A549 (cell line): Measurements from ENCODE around the gene IL10RA. TPM values are rescaled to one million over a fixed set of nuclear protein-coding genes. Genes with fewer than 3 reads are reported as not detected.

Experiments
- ATAC-seq, 2 experiments: fragments of 200-7000 bp in 1 of 2; fragments of >200 bp in 1 of 2; cut with Nextera tagmentation in 1 of 2; cut with Tn5 transposase in 1 of 2; 3 replicates each; pipeline versions ENCODE4 v1.8.0 to v1.9.1; 2018 to 2020; ENCODE audit warnings: mild to moderate bottlenecking in 1 of 2, moderate library complexity in 1 of 2
- CTCF ChIA-PET: fragments of 300-600 bp; sonication (Branson Sonifier 250); formaldehyde crosslinking; extraction: SDS; loops from one replicate; lab custom pipeline; 2021; ENCODE audit warnings: antibody characterized with exemption, inconsistent platforms; lab: Yijun Ruan, JAX
- POLR2A ChIA-PET: fragments of 350-600 bp; formaldehyde crosslinking; extraction: SDS; loops from one replicate; lab custom pipeline; 2021; ENCODE audit warnings: antibody characterized with exemption, inconsistent platforms; lab: Yijun Ruan, JAX
- DNase-seq, 2 experiments: peaks; one replicate each; pipeline versions ENCODE4 v3.0.0 to v3.0.0-alpha.2; 2011 to 2016; ENCODE audit warnings: low read depth in 1 of 2, low spot score in 1 of 2
- FAIRE-seq: peaks from 2 replicates; lab custom pipeline; 2011; peaks lifted over from hg19 to GRCh38; lab: Jason Lieb, UNC
- H3K27ac ChIP-seq, 2 experiments: fragments of >200 bp; sonication (Bioruptor Twin); formaldehyde crosslinking; 3 replicates each; pipeline ENCODE4 v1.5.1; 2016 to 2017
- H3K4me1 ChIP-seq: fragments of >200 bp; sonication (Bioruptor Twin); formaldehyde crosslinking; 3 replicates; pipeline ENCODE4 v1.6.1; 2016
- H3K4me2 ChIP-seq: fragments of >200 bp; sonication (Bioruptor Twin); formaldehyde crosslinking; 3 replicates; pipeline ENCODE4 v1.6.1; 2016
- H3K4me3 ChIP-seq: fragments of >200 bp; sonication (Bioruptor Twin); formaldehyde crosslinking; 3 replicates; pipeline ENCODE4 v1.5.1; 2016
- H3K9me3 ChIP-seq: fragments of >200 bp; sonication (Bioruptor Twin); formaldehyde crosslinking; 3 replicates; pipeline ENCODE4 v1.6.1; 2016
- CBX2 ChIP-seq: fragments of 200-600 bp; sonication (generic); IDR thresholded peaks from 2 replicates; pipeline ENCODE4 v1.6.1; 2016; ENCODE audit warnings: low read depth, mild to moderate bottlenecking, borderline replicate concordance
- CHD2 ChIP-seq: fragments of 150-350 bp; IDR thresholded peaks from 2 replicates; pipeline ENCODE4 v1.6.1; 2014; ENCODE audit warnings: low read length; ENCODE audit not compliant: partially characterized antibody
- EHMT2 ChIP-seq: fragments of 200-600 bp; sonication (generic); IDR thresholded peaks from 2 replicates; pipeline ENCODE4 v1.6.1; 2016; ENCODE audit warnings: antibody characterized with exemption, low read depth, mild to moderate bottlenecking, moderate library complexity
- FOSB ChIP-seq: fragments of 250-450 bp; sonication (Bioruptor Pico); IDR thresholded peaks from 2 replicates; pipeline ENCODE4 v1.5.0; 2020; ENCODE audit warnings: mild to moderate bottlenecking, moderate library complexity
- FOSL2 ChIP-seq, 2 experiments: fragments of 450-650 bp in 1 of 2; fragments of >200 bp in 1 of 2; sonication (Bioruptor Twin) in 1 of 2; formaldehyde crosslinking; IDR thresholded peaks; 2 replicates each; pipeline versions ENCODE4 v1.5.0 to v1.6.1; 2016 to 2020; ENCODE audit warnings: mild to moderate bottlenecking in 1 of 2, moderate library complexity in 1 of 2
- HOXA7 ChIP-seq: fragments of 250-450 bp; sonication (Bioruptor Pico); IDR thresholded peaks from 2 replicates; pipeline ENCODE4 v1.5.0; 2020; ENCODE audit warnings: mild to moderate bottlenecking, moderate library complexity
- HOXB5 ChIP-seq: fragments of 250-450 bp; sonication (Bioruptor Pico); IDR thresholded peaks from 2 replicates; pipeline ENCODE4 v1.5.0; 2020; ENCODE audit warnings: mild to moderate bottlenecking, moderate library complexity
- KDM1A ChIP-seq: fragments of 200-600 bp; sonication (generic); IDR thresholded peaks from 2 replicates; pipeline ENCODE4 v1.6.1; 2016; ENCODE audit warnings: low read depth, mild to moderate bottlenecking
- KDM5A ChIP-seq: fragments of 200-600 bp; sonication (generic); IDR thresholded peaks from 2 replicates; pipeline ENCODE4 v1.6.1; 2016; ENCODE audit warnings: antibody characterized with exemption, mild to moderate bottlenecking
- MAZ ChIP-seq: fragments of 150-350 bp; IDR thresholded peaks from 2 replicates; pipeline ENCODE4 v1.6.1; 2014; ENCODE audit warnings: antibody characterized with exemption, low read depth, low read length, borderline replicate concordance
- MYC ChIP-seq: IDR thresholded peaks from 2 replicates; pipeline ENCODE4 v1.6.1; 2012; ENCODE audit warnings: mild to moderate bottlenecking, inconsistent platforms, low read length, improper control_type of control experiment, borderline replicate concordance
- NPAS2 ChIP-seq: fragments of 250-450 bp; sonication (Bioruptor Pico); IDR thresholded peaks from 2 replicates; pipeline ENCODE4 v1.8.0; 2022; ENCODE audit warnings: mild to moderate bottlenecking, moderate library complexity, borderline replicate concordance
- POLR2AphosphoS2 ChIP-seq: conservative IDR thresholded peaks from 2 replicates; pipeline ENCODE4 v1.6.1; 2012; ENCODE audit warnings: low read length, improper control_type of control experiment, inconsistent platforms
- RARB ChIP-seq: fragments of 250-450 bp; sonication (Bioruptor Pico); IDR thresholded peaks from 2 replicates; pipeline ENCODE4 v1.8.0; 2021; ENCODE audit warnings: mild to moderate bottlenecking, moderate library complexity
- RCOR1 ChIP-seq: fragments of 150-350 bp; IDR thresholded peaks from 2 replicates; pipeline ENCODE4 v1.6.1; 2014; ENCODE audit warnings: antibody characterized with exemption, low read length, low read depth
- RNF2 ChIP-seq: fragments of 200-600 bp; sonication (generic); IDR thresholded peaks from 2 replicates; pipeline ENCODE4 v1.6.1; 2016; ENCODE audit warnings: low read depth, mild to moderate bottlenecking, antibody characterized with exemption, moderate library complexity, borderline replicate concordance
- SMC3 ChIP-seq: fragments of >200 bp; sonication (Bioruptor Twin); formaldehyde crosslinking; IDR thresholded peaks from 3 replicates; pipeline ENCODE4 v1.6.1; 2018; ENCODE audit warnings: inconsistent platforms
- SREBF2 ChIP-seq: fragments of 450-650 bp; IDR thresholded peaks from 2 replicates; pipeline ENCODE4 v1.6.1; 2014; ENCODE audit warnings: mild to moderate bottlenecking, moderate library complexity
- WGBS: methylation state at CpG from one replicate; pipeline ENCODE4 v1.1.6; 2017; ENCODE audit errors: missing lambda C conversion rate; 5-methylcytosine and 5-hydroxymethylcytosine counted together
- polyA plus RNA-seq, 4 experiments: library from polyadenylated mRNA; depleted of rRNA in 3 of 4; stranded (reverse); fragments of >200 nt; fragmentation: RNase III in 1 of 4; extraction: RNeasy Plus Mini Kit Qiagen cat#74134 plus additional on column Dnase treatment in 1 of 4; gene quantifications; 2 replicates in 3 of 4; 3 replicates in 1 of 4; pipeline ENCODE4 v1.2.3, GENCODE V29; 2011 to 2017
- TF ChIP-seq, protein P1 (sequence below): fragments of >200 bp; sonication (Bioruptor Twin); formaldehyde crosslinking; IDR thresholded peaks from 2 replicates; pipeline ENCODE4 v1.6.1; 2016

Gene IL10RA
- polyA plus RNA-seq, 2 of the 4 experiments (the other 2 are of a cell fraction) = 0.03 to 0.17 TPM

DNA sequence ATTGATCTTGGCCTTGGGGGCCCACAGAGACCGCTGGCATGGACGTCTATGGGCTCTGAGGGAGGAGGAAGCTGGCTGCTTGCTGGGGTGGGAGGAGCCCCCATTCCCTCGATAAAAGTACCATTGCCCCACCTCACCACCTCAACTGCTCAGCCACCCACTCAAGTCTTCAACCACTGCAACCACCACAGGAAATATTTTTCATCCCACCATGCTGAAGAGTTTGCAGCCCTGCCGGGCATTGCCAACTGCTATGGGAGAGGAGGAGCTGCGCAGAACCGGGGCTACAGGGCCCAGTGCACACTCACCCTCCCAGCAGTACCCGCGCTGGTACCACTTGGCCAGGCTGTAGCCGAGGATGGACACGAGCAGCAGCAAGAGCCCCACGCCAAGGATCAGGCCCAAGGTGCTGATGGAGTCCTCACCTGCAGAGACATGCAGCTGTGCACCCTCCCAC is 29.2 kb downstream of the IL10RA start:
- H3K9me3 ChIP-seq = peaks cover 6% of the 10 kb centered on the region; the same call in 2 of the 3 replicates

DNA sequence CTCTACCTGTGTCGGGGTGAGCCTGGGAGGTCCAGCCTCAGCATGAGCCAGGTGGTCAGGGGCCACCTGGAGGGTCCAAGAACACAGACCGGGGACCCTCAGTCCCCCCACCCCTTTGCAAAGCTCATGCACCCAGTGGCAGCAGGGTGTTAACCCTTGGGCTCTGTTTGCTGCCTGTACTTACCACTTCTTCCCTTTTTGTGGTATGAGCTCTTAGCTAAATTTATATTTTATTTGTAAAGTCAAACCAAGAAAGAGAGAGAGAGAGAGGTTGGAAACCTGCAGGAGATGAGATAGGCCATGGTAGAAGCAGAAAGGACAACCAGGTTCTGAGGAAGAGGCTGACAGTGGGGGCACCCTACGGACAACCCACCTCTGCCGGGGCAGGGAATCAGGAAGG is 29.9 kb downstream of the IL10RA start:
- Histone ChIP-seq H3K4me1 (no peaks in the 10 kb centered on the region), H3K27ac (no peak overlapping the region), H3K4me2 (no peak overlapping the region), H3K9me3 (peaks cover 6% of the 10 kb centered on the region; the same call in 2 of the 3 replicates), H3K4me3 (no peak overlapping the region)
- TF ChIP-seq CBX2 (no peak), RCOR1 (no peak), MAZ (no peak), HOXB5 (CRISPR knock-in tag) (no peak)
- CTCF ChIA-PET = interaction anchor here (1.2 to 1.7 kb wide), 2 partner anchors 37 to 590 kb away, joined by 4 to 5 read pairs; no protein-coding TSS in a partner anchor
- DNase-seq = no peak
- ATAC-seq = no peak
- WGBS = 19% methylated on average over 4 of the region's 4 CpGs
- FAIRE-seq = no peak
- POLR2A ChIA-PET = no interaction called here

More for the DNA sequence above, 29.2 kb downstream of the IL10RA start:
- ChIA-PET POLR2A (no interaction called here), CTCF (interaction anchor here (0.6 to 1.7 kb wide), 3 partner anchors 38 to 774 kb away, joined by 3 to 5 read pairs (median 4); no protein-coding TSS in a partner anchor)
- DNase-seq = no peak
- no peak overlapping the region for H3K4me3 ChIP-seq
- H3K27ac ChIP-seq = no peak overlapping the region
- ATAC-seq = no peak
- H3K4me2 ChIP-seq = no peak overlapping the region
- WGBS = 47% methylated on average over 4 of the region's 11 CpGs
- TF ChIP-seq SREBF2 (no peak), RARB (no peak), KDM5A (no peak), KDM1A (no peak), EHMT2 (no peak), CBX2 (no peak), CHD2 (no peak)
- TF ChIP-seq, all 56 proteins: peak for 0
- no peaks in the 10 kb centered on the region for H3K4me1 ChIP-seq
- no peak for FAIRE-seq

GRCh38 chr11:118017111-118017510 is 30.9 kb downstream of the IL10RA start:
- no peak for TF ChIP-seq FOSB
- TF ChIP-seq KDM5A = no peak
- no peak for TF ChIP-seq CBX2
- TF ChIP-seq SMC3 = no peak
- TF ChIP-seq MYC = no peak
- TF ChIP-seq SREBF2 = no peak
- TF ChIP-seq, protein P1, sequence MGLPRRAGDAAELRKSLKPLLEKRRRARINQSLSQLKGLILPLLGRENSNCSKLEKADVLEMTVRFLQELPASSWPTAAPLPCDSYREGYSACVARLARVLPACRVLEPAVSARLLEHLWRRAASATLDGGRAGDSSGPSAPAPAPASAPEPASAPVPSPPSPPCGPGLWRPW = no peak
- TF ChIP-seq HOXA7 (CRISPR knock-in tag) = no peak
- no peak for TF ChIP-seq FOSL2 (IDR thresholded peaks at IDR 0.05)
- TF ChIP-seq FOSL2 (CRISPR knock-in tag; IDR thresholded peaks at IDR 0.05) = no peak
- TF ChIP-seq HOXB5 (CRISPR knock-in tag) = no peak
- TF ChIP-seq POLR2AphosphoS2 = no peak
- no peak for TF ChIP-seq RCOR1
- TF ChIP-seq NPAS2 (CRISPR knock-in tag) = no peak
- no peak for TF ChIP-seq CHD2
- TF ChIP-seq RNF2 = no peak
- TF ChIP-seq, all 56 proteins: peak for 0
- ChIA-PET POLR2A (no interaction called here), CTCF (no interaction called here)
- H3K4me3 ChIP-seq = no peak overlapping the region
- FAIRE-seq = no peak
- 34% methylated on average over 3 of the region's 3 CpGs for WGBS
- DNase-seq = no peak
- ATAC-seq = no peak
- H3K27ac ChIP-seq = no peak overlapping the region
- H3K9me3 ChIP-seq = peaks cover 6% of the 10 kb centered on the region; the same call in 2 of the 3 replicates
- H3K4me1 ChIP-seq = no peaks in the 10 kb centered on the region
- H3K4me2 ChIP-seq = no peak overlapping the region
